WTC11 (cell line): Measurements from ENCODE around the gene VTN. TPM values are rescaled to one million over a fixed set of nuclear protein-coding genes. Genes with fewer than 3 reads are reported as not detected.
A peak's percentile ranks its signal among the peaks of the same experiment; 100 is the strongest.

Experiments
- ATAC-seq: fragments of 200-7000 bp; cut with Tn5 transposase; 2 replicates; pipeline ENCODE4 v1.10.0; 2021; ENCODE audit warnings: mild to moderate bottlenecking, moderate library complexity
- CTCF ChIA-PET: fragments of 300-600 bp; sonication (Branson Sonifier 250); formaldehyde crosslinking; loops from one replicate; lab custom pipeline; 2021; ENCODE audit warnings: antibody characterized with exemption; lab: Charles Lee
- POLR2A ChIA-PET: fragments of 350-600 bp; sonication (Branson Sonifier 250); formaldehyde crosslinking; loops from one replicate; lab custom pipeline; 2021; ENCODE audit warnings: antibody characterized with exemption; lab: Charles Lee
- DNase-seq: peaks from one replicate; pipeline ENCODE4 v3.0.0; 2021; ENCODE audit warnings: low spot score
- H3K27ac Mint-ChIP-seq: 2 replicates; pipeline ENCODE4 v1.8.0; 2021; ENCODE audit warnings: mixed read lengths
- H3K27me3 Mint-ChIP-seq: 2 replicates; pipeline ENCODE4 v1.8.0; 2021; ENCODE audit warnings: low read depth, mild to moderate bottlenecking, moderate library complexity, mixed read lengths
- H3K36me3 Mint-ChIP-seq: 2 replicates; pipeline ENCODE4 v1.8.0; 2021; ENCODE audit warnings: mixed read lengths
- H3K4me1 Mint-ChIP-seq: 2 replicates; pipeline ENCODE4 v1.8.0; 2022; ENCODE audit warnings: mixed read lengths
- H3K4me3 Mint-ChIP-seq: 2 replicates; pipeline ENCODE4 v1.8.0; 2021; ENCODE audit warnings: mild to moderate bottlenecking, moderate library complexity, mixed read lengths
- H3K9me3 Mint-ChIP-seq: 2 replicates; pipeline ENCODE4 v1.8.0; 2021; ENCODE audit warnings: mixed read lengths
- AFF4 ChIP-seq: sonication (generic); formaldehyde crosslinking; IDR thresholded peaks from 2 replicates; pipeline ENCODE4 v1.8.1; 2023; ENCODE audit warnings: mild to moderate bottlenecking, missing genetic modification reagents, borderline replicate concordance
- ARID4B ChIP-seq: sonication (generic); formaldehyde crosslinking; IDR thresholded peaks from 2 replicates; pipeline ENCODE4 v1.8.0; 2023; ENCODE audit warnings: missing genetic modification reagents, mild to moderate bottlenecking, borderline replicate concordance
- ATF6 ChIP-seq: sonication (generic); formaldehyde crosslinking; IDR thresholded peaks from 2 replicates; pipeline ENCODE4 v1.8.1; 2023; ENCODE audit warnings: mild to moderate bottlenecking, missing genetic modification reagents
- CREB1 ChIP-seq: sonication (generic); formaldehyde crosslinking; IDR thresholded peaks from 2 replicates; pipeline ENCODE4 v1.8.0; 2023; ENCODE audit warnings: mild to moderate bottlenecking, missing genetic modification reagents
- ERG ChIP-seq: fragments of 250-450 bp; sonication (Bioruptor Pico); IDR thresholded peaks from 2 replicates; pipeline ENCODE4 v1.8.0; 2021; ENCODE audit warnings: mild to moderate bottlenecking
- ETV6 ChIP-seq: sonication (generic); formaldehyde crosslinking; IDR thresholded peaks from 2 replicates; pipeline ENCODE4 v1.8.1; 2022; ENCODE audit warnings: mild to moderate bottlenecking, missing genetic modification reagents
- GABPB1 ChIP-seq: sonication (generic); formaldehyde crosslinking; IDR thresholded peaks from 2 replicates; pipeline ENCODE4 v1.8.1; 2023; ENCODE audit warnings: mild to moderate bottlenecking, missing genetic modification reagents
- GRHL2 ChIP-seq: fragments of 250-450 bp; sonication (Bioruptor Pico); IDR thresholded peaks from 2 replicates; pipeline ENCODE4 v1.8.0; 2022; ENCODE audit warnings: mild to moderate bottlenecking, moderate library complexity; ENCODE audit not compliant: insufficient replicate concordance, severe bottlenecking
- JAZF1 ChIP-seq: fragments of 250-450 bp; sonication (Bioruptor Pico); IDR thresholded peaks from 2 replicates; pipeline ENCODE4 v1.9.0; 2021; ENCODE audit warnings: moderate library complexity, mild to moderate bottlenecking, inconsistent platforms
- MAX ChIP-seq: sonication (generic); formaldehyde crosslinking; IDR thresholded peaks from 2 replicates; pipeline ENCODE4 v1.8.0; 2022; ENCODE audit warnings: mild to moderate bottlenecking, missing genetic modification reagents
- RELA ChIP-seq: sonication (generic); formaldehyde crosslinking; IDR thresholded peaks from 2 replicates; pipeline ENCODE4 v1.8.1; 2022; ENCODE audit warnings: missing genetic modification reagents, mild to moderate bottlenecking, borderline replicate concordance
- SOX15 ChIP-seq: fragments of 250-450 bp; sonication (Bioruptor Pico); IDR thresholded peaks from 2 replicates; pipeline ENCODE4 v1.9.0; 2021; ENCODE audit warnings: mild to moderate bottlenecking
- ZNF317 ChIP-seq: sonication (generic); formaldehyde crosslinking; IDR thresholded peaks from 2 replicates; pipeline ENCODE4 v1.8.1; 2023; ENCODE audit warnings: low read depth, mild to moderate bottlenecking, moderate library complexity, missing genetic modification reagents, borderline replicate concordance
- total RNA-seq: library from RNA; stranded (reverse); gene quantifications from 3 replicates; pipeline ENCODE4 v1.2.3, GENCODE V29; 2021

The VTN gene
- total RNA-seq, 1 experiment from 2014 or later: 1.6 TPM

- POLR2A ChIA-PET: interaction anchor here (0.6 to 2.9 kb wide), 3 partner anchors 15 to 69 kb away, joined by 3 to 17 read pairs (median 8); partner anchors contain the start of genes IFT20 and TNFAIP1
- no peak for TF ChIP-seq AFF4 (CRISPR knock-in tag)
- no peak for TF ChIP-seq MAX (CRISPR knock-in tag)
- no peak for TF ChIP-seq ETV6
- 0 out of 2 replicates have a peak, but pooled peaks have one; percentile 68 for TF ChIP-seq ZNF317 (CRISPR knock-in tag)
- Mint-ChIP-seq H3K4me1 (peaks cover 50% of the 10 kb centered on the region), H3K27me3 (no peaks in the 10 kb centered on the region; the same call in 1 of the 2 replicates), H3K4me3 (peak overlapping the region; percentile 77), H3K36me3 (peaks cover 15% of the 10 kb centered on the region), H3K9me3 (no peaks in the 10 kb centered on the region), H3K27ac (peak overlapping the region; percentile 91)
- CTCF ChIA-PET: interaction anchor here (1.2 to 2.6 kb wide), 5 partner anchors 15 to 97 kb away, joined by 3 to 17 read pairs (median 5); partner anchors contain the start of genes IFT20 and TNFAIP1
- ATAC-seq (no peak), DNase-seq (no peak)
These were observed 49.7 kb downstream of the VTN start for GRCh38 chr17:28320215-28321061.

GRCh38 chr17:28319598-28319935 is 50.5 kb downstream of the VTN start:
- Mint-ChIP-seq H3K9me3 (no peaks in the 10 kb centered on the region), H3K27me3 (no peaks in the 10 kb centered on the region; the same call in 1 of the 2 replicates), H3K4me1 (peaks cover 50% of the 10 kb centered on the region), H3K36me3 (peaks cover 12% of the 10 kb centered on the region), H3K4me3 (peak overlapping the region; percentile 77), H3K27ac (peak overlapping the region; percentile 91)
- ChIA-PET POLR2A (interaction anchor here (0.6 to 2.9 kb wide), 2 partner anchors 16 to 68 kb away, joined by 3 to 17 read pairs; partner anchors contain the start of genes IFT20 and TNFAIP1), CTCF (interaction anchor here (0.9 to 2.7 kb wide), 5 partner anchors 15 to 97 kb away, joined by 3 to 12 read pairs (median 7); partner anchors contain the start of genes IFT20 and TNFAIP1)
- no peak for DNase-seq
- no peak for TF ChIP-seq GRHL2 (CRISPR knock-in tag)
- TF ChIP-seq ARID4B: no peak
- no peak for TF ChIP-seq JAZF1 (CRISPR knock-in tag)
- no peak for TF ChIP-seq ERG (CRISPR knock-in tag)
- TF ChIP-seq CREB1 (CRISPR knock-in tag): no peak
- TF ChIP-seq GABPB1 (CRISPR knock-in tag): no peak
- no peak for TF ChIP-seq ATF6
- TF ChIP-seq SOX15 (CRISPR knock-in tag): no peak
- TF ChIP-seq RELA: no peak
- TF ChIP-seq, all 79 proteins: peak for 0
- no peak for ATAC-seq
